MM.1S (cell line): ENCODE data around the gene FRMD4B.

Experiments used
- DNase-seq: peaks from one replicate; pipeline ENCODE4 v3.0.0-alpha.2; 2015
- H2AFZ ChIP-seq: fragments of 300-600 bp; sonication (generic); 2 replicates; pipeline ENCODE4 v1.6.0; 2016; ENCODE audit warnings: antibody characterized with exemption, low read length
- H3F3A ChIP-seq: fragments of 300-600 bp; sonication (generic); 2 replicates; pipeline ENCODE4 v1.6.1; 2016; ENCODE audit warnings: mild to moderate bottlenecking, antibody characterized with exemption, low read length, moderate library complexity, mixed read lengths; ENCODE audit not compliant: insufficient read depth
- H3K27ac ChIP-seq: fragments of 300-600 bp; sonication (generic); 2 replicates; pipeline ENCODE4 v1.5.1; 2016; ENCODE audit warnings: mild to moderate bottlenecking, low read length
- H3K27me3 ChIP-seq: fragments of 300-600 bp; sonication (generic); replicated peaks from 2 replicates; pipeline ENCODE4 v1.6.0; 2016; ENCODE audit warnings: low read length; ENCODE audit not compliant: insufficient read depth
- H3K36me3 ChIP-seq: fragments of 300-600 bp; sonication (generic); replicated peaks from 2 replicates; pipeline ENCODE4 v1.6.1; 2016; ENCODE audit warnings: mild to moderate bottlenecking, low read length, mixed read lengths; ENCODE audit not compliant: insufficient read depth
- H3K4me1 ChIP-seq: fragments of 300-600 bp; sonication (generic); 2 replicates; pipeline ENCODE4 v1.6.1; 2016; ENCODE audit warnings: low read length, mixed read lengths
- H3K4me2 ChIP-seq: fragments of 300-600 bp; sonication (generic); 2 replicates; pipeline ENCODE4 v1.6.0; 2016; ENCODE audit warnings: low read depth, low read length
- H3K4me3 ChIP-seq: fragments of 300-600 bp; sonication (generic); 2 replicates; pipeline ENCODE4 v1.5.1; 2016; ENCODE audit warnings: low read length, mixed read lengths
- H3K79me2 ChIP-seq: fragments of 300-600 bp; sonication (generic); 2 replicates; pipeline ENCODE4 v1.6.1; 2016; ENCODE audit warnings: mixed run types, low read length, mixed read lengths
- H3K9ac ChIP-seq: fragments of 300-600 bp; sonication (generic); 2 replicates; pipeline ENCODE4 v1.6.1; 2016; ENCODE audit warnings: low read length, mixed read lengths
- H3K9me2 ChIP-seq: fragments of 300-600 bp; sonication (generic); replicated peaks from 2 replicates; pipeline ENCODE4 v1.6.1; 2016; ENCODE audit warnings: mild to moderate bottlenecking, low read length, mixed read lengths; ENCODE audit not compliant: insufficient read depth
- H3K9me3 ChIP-seq: fragments of 300-600 bp; sonication (generic); replicated peaks from 2 replicates; pipeline ENCODE4 v1.6.1; 2016; ENCODE audit warnings: mild to moderate bottlenecking, low read length, mixed read lengths; ENCODE audit not compliant: insufficient read depth
- H4K20me1 ChIP-seq: fragments of 300-600 bp; sonication (generic); 2 replicates; pipeline ENCODE4 v1.6.1; 2016; ENCODE audit warnings: mild to moderate bottlenecking, low read length, moderate library complexity, mixed read lengths; ENCODE audit not compliant: insufficient read depth
- CTCF ChIP-seq: fragments of 300-600 bp; sonication (generic); IDR thresholded peaks from 2 replicates; pipeline ENCODE4 v1.5.1; 2016; ENCODE audit warnings: antibody characterized with exemption, low read length, mixed read lengths
- EZH2 ChIP-seq: fragments of 300-600 bp; sonication (generic); optimal IDR thresholded peaks from 2 replicates; pipeline ENCODE3; 2017; ENCODE audit warnings: low read depth, mild to moderate bottlenecking, antibody characterized with exemption, low read length, mixed read lengths
- EZH2phosphoT487 ChIP-seq: fragments of 300-600 bp; sonication (generic); IDR thresholded peaks from 2 replicates; pipeline ENCODE4 v1.6.1; 2018; ENCODE audit warnings: antibody characterized with exemption, low read length

FRMD4B gene

GRCh38 chr3:69121513-69121912 lies 264.4 kb downstream of the FRMD4B start:
- Histone ChIP-seq H3K36me3 (no peaks in the 10 kb centered on the region), H2AFZ (peak overlapping the region; percentile 53; the same call in 1 of the 2 replicates), H4K20me1 (no peaks in the 10 kb centered on the region), H3K9me3 (no peaks in the 10 kb centered on the region), H3K9ac (no peak overlapping the region), H3K4me1 (peaks cover 7% of the 10 kb centered on the region), H3K4me3 (no peak overlapping the region), H3K79me2 (no peaks in the 10 kb centered on the region), H3F3A (no peaks in the 10 kb centered on the region), H3K27ac (no peak overlapping the region), H3K27me3 (no peaks in the 10 kb centered on the region), H3K9me2 (no peaks in the 10 kb centered on the region), H3K4me2 (peak overlapping the region; percentile 27; the same call in 1 of the 2 replicates)
- TF ChIP-seq CTCF (no peak), EZH2 (no peak), EZH2phosphoT487 (no peak)
- DNase-seq, result no peak

- TF ChIP-seq CTCF, result peak; percentile 94
- TF ChIP-seq EZH2phosphoT487, result no peak
- H3K79me2 ChIP-seq, result no peaks in the 10 kb centered on the region
- no peak overlapping the region for H3K27ac ChIP-seq
- no peaks in the 10 kb centered on the region for H4K20me1 ChIP-seq
- H3K9me2 ChIP-seq, result no peaks in the 10 kb centered on the region
- H3K9me3 ChIP-seq, result no peaks in the 10 kb centered on the region
- H3K4me2 ChIP-seq, result peak overlapping the region; percentile 27; the same call in 1 of the 2 replicates
- DNase-seq, result peak; percentile 90
- 0 out of 2 replicates have a peak, but pooled peaks cover 3% of the 10 kb centered on the region for H3F3A ChIP-seq
- H3K27me3 ChIP-seq, result no peaks in the 10 kb centered on the region
- no peaks in the 10 kb centered on the region for H3K36me3 ChIP-seq
- H3K4me3 ChIP-seq, result no peak overlapping the region
- peak overlapping the region; percentile 53 for H2AFZ ChIP-seq
- peaks cover 13% of the 10 kb centered on the region for H3K4me1 ChIP-seq
- H3K9ac ChIP-seq, result no peak overlapping the region
Observed at GRCh38 chr3:69120879-69121464, 264.9 kb downstream of the FRMD4B start.
